Lower leg skin (tissue), 3 donors: ENCODE data around the gene LAMA4.

Experiments used
- CTCF ChIP-seq, 3 donors: fragments of 450-650 bp; IDR thresholded peaks; one replicate each; pipeline ENCODE4 v1.5.1; 2016; ENCODE audit warnings: antibody characterized with exemption in 3 of 3, mild to moderate bottlenecking in 3 of 3, moderate library complexity in 2 of 3
- POLR2A ChIP-seq, 2 donors: fragments of 450-650 bp; IDR thresholded peaks; one replicate each; pipeline ENCODE4 v1.6.1; 2016 to 2017; ENCODE audit warnings: antibody characterized with exemption in 2 of 2, mild to moderate bottlenecking in 1 of 2, moderate library complexity in 1 of 2

- no peak for TF ChIP-seq CTCF (IDR thresholded peaks at IDR 0.05)
- TF ChIP-seq POLR2A (IDR thresholded peaks at IDR 0.05): no peak
Observed at GRCh38 chr6:112300896-112301295, 46.5 kb upstream of the LAMA4 start.
